SKM-1 treated with dmso at 0.1 percent for 144 hours (cell line): ENCODE measurements around the gene BMAL1.
A peak's percentile ranks its signal among the peaks of the same experiment; 100 is the strongest.

Experiments
- DNase-seq: peaks from one replicate; lab custom pipeline; 2025; ENCODE audit not compliant: unreplicated experiment; lab: John Stamatoyannopoulos, UW

BMAL1 gene

GRCh38 chr11:13338427-13339069, 61.0 kb downstream of the BMAL1 start:
- no peak for DNase-seq

- DNase-seq = no peak
Measured at GRCh38 chr11:13339195-13340153, 61.9 kb downstream of the BMAL1 start.

GRCh38 chr11:13341026-13341425, 63.4 kb downstream of the BMAL1 start:
- DNase-seq = no peak

- peak; percentile 1 for DNase-seq
Measured at GRCh38 chr11:13343067-13343466, 65.5 kb downstream of the BMAL1 start.

- peak; percentile 55 for DNase-seq
Measured at GRCh38 chr11:13343931-13344717, 66.5 kb downstream of the BMAL1 start.

- no peak for DNase-seq
Measured at GRCh38 chr11:13344818-13345217, 67.2 kb downstream of the BMAL1 start.

GRCh38 chr11:13346470-13346869, 68.9 kb downstream of the BMAL1 start:
- no peak for DNase-seq

GRCh38 chr11:13347901-13348300, 70.3 kb downstream of the BMAL1 start:
- no peak for DNase-seq

GRCh38 chr11:13348305-13348704, 70.7 kb downstream of the BMAL1 start:
- peak; percentile 2 for DNase-seq

- no peak for DNase-seq
Measured at GRCh38 chr11:13349046-13349445, 71.5 kb downstream of the BMAL1 start.

- DNase-seq = no peak
Measured at GRCh38 chr11:13349581-13349980, 72.0 kb downstream of the BMAL1 start.

GRCh38 chr11:13352711-13353110, 75.1 kb downstream of the BMAL1 start:
- DNase-seq = no peak

GRCh38 chr11:13354335-13354734, 76.7 kb downstream of the BMAL1 start:
- DNase-seq = peak; percentile 31

GRCh38 chr11:13355191-13355590, 77.6 kb downstream of the BMAL1 start:
- no peak for DNase-seq

- no peak for DNase-seq
Measured at GRCh38 chr11:13357232-13357631, 79.6 kb downstream of the BMAL1 start.

- no peak for DNase-seq
Measured at GRCh38 chr11:13358596-13359270, 81.1 kb downstream of the BMAL1 start.

- DNase-seq = no peak
Measured at GRCh38 chr11:13362596-13363109, 85.1 kb downstream of the BMAL1 start.

GRCh38 chr11:13364388-13364787, 86.8 kb downstream of the BMAL1 start:
- DNase-seq = no peak

- no peak for DNase-seq
Measured at GRCh38 chr11:13366266-13367026, 88.9 kb downstream of the BMAL1 start.

GRCh38 chr11:13367115-13367514, 89.5 kb downstream of the BMAL1 start:
- no peak for DNase-seq
